HepG2 (cell line): ENCODE measurements around the gene MAP3K3. TPM values are rescaled to one million over a fixed set of nuclear protein-coding genes. Genes with fewer than 3 reads are reported as not detected.

ENCODE experiments used
- MAFK ChIP-seq, 2 experiments: IDR thresholded peaks in 1 of 2; conservative IDR thresholded peaks in 1 of 2; 2 replicates each; pipeline ENCODE4 v1.6.1; 2011; ENCODE audit warnings: improper control_type of control experiment in 2 of 2, low read length in 2 of 2
- MBNL3 ChIP-seq: fragments of 250-450 bp; sonication (Bioruptor Pico); conservative IDR thresholded peaks from 2 replicates; pipeline ENCODE4 v1.8.0; 2022; ENCODE audit warnings: mild to moderate bottlenecking, inconsistent platforms
- PAXIP1 ChIP-seq: sonication (generic); formaldehyde crosslinking; conservative IDR thresholded peaks from 2 replicates; pipeline ENCODE4 v1.4.0; 2020; ENCODE audit warnings: mild to moderate bottlenecking, missing genetic modification reagents, moderate library complexity
- SRSF1 ChIP-seq: fragments of 200-400 bp; formaldehyde crosslinking; optimal IDR thresholded peaks from 2 replicates; pipeline ENCODE3; 2017; ENCODE audit warnings: mild to moderate bottlenecking, low read depth, low read length, moderate library complexity
- THYN1 ChIP-seq: sonication (generic); formaldehyde crosslinking; IDR thresholded peaks from 2 replicates; pipeline ENCODE4 v1.8.1; 2023; ENCODE audit warnings: low read depth, mild to moderate bottlenecking, moderate library complexity, missing genetic modification reagents, borderline replicate concordance
- ZBTB43 ChIP-seq: sonication (generic); formaldehyde crosslinking; conservative IDR thresholded peaks from 2 replicates; pipeline ENCODE4 v1.4.0; 2020; ENCODE audit warnings: missing genetic modification reagents
- ZBTB7B ChIP-seq: sonication (generic); formaldehyde crosslinking; IDR thresholded peaks from 2 replicates; pipeline ENCODE4 v1.4.0; 2020; ENCODE audit warnings: missing genetic modification reagents
- ZNF101 ChIP-seq: sonication (generic); formaldehyde crosslinking; IDR thresholded peaks from 2 replicates; pipeline ENCODE4 v1.4.0; 2020; ENCODE audit warnings: mild to moderate bottlenecking, low read depth, missing genetic modification reagents, borderline replicate concordance
- ZNF503 ChIP-seq: sonication (generic); formaldehyde crosslinking; IDR thresholded peaks from 2 replicates; pipeline ENCODE4 v1.4.0; 2020; ENCODE audit warnings: missing genetic modification reagents
- ZNF746 ChIP-seq: sonication (generic); formaldehyde crosslinking; IDR thresholded peaks from 2 replicates; pipeline ENCODE4 v1.8.0; 2022; ENCODE audit warnings: mild to moderate bottlenecking, missing genetic modification reagents
- ZNF775 ChIP-seq: sonication (generic); formaldehyde crosslinking; IDR thresholded peaks from 2 replicates; pipeline ENCODE4 v1.4.0; 2020; ENCODE audit warnings: missing genetic modification reagents, mild to moderate bottlenecking, moderate library complexity, borderline replicate concordance
- polyA plus RNA-seq, 8 experiments: library from polyadenylated mRNA; depleted of rRNA in 3 of 8; stranded (reverse) in 7 of 8; unstranded in 1 of 8; fragments of >200 nt; fragmentation: Illumina TruSeq in 4 of 8; extraction: Trizol in 4 of 8; gene quantifications; 2 replicates each; pipeline versions ENCODE4 v1.2.1 to v1.2.3, GENCODE V29; 2011 to 2016; ENCODE audit warnings: low read depth in 4 of 8, missing spikeins in 1 of 8, mixed read lengths in 1 of 8; ENCODE audit not compliant: insufficient read depth in 1 of 8
- total RNA-seq, 5 experiments: library from RNA; depleted of rRNA; stranded (reverse); fragments of >200 nt; fragmentation: Illumina TruSeq; extraction: Trizol; gene quantifications; 2 replicates each; pipeline ENCODE4 v1.2.3, GENCODE V29; 2016; ENCODE audit warnings: low read depth in 1 of 5
- TF ChIP-seq, protein P1 (sequence below): sonication (generic); formaldehyde crosslinking; IDR thresholded peaks from one replicate; pipeline ENCODE4 v1.5.1; 2020; ENCODE audit warnings: mild to moderate bottlenecking, missing genetic modification reagents; ENCODE audit errors: not compliant biosample characterization

MAP3K3 gene
- total and polyA plus RNA-seq, 2 of the 13 experiments (the other 11 are each of a cell fraction or from before 2014, with no cell fraction given): 17.7 to 21.8 TPM

DNA sequence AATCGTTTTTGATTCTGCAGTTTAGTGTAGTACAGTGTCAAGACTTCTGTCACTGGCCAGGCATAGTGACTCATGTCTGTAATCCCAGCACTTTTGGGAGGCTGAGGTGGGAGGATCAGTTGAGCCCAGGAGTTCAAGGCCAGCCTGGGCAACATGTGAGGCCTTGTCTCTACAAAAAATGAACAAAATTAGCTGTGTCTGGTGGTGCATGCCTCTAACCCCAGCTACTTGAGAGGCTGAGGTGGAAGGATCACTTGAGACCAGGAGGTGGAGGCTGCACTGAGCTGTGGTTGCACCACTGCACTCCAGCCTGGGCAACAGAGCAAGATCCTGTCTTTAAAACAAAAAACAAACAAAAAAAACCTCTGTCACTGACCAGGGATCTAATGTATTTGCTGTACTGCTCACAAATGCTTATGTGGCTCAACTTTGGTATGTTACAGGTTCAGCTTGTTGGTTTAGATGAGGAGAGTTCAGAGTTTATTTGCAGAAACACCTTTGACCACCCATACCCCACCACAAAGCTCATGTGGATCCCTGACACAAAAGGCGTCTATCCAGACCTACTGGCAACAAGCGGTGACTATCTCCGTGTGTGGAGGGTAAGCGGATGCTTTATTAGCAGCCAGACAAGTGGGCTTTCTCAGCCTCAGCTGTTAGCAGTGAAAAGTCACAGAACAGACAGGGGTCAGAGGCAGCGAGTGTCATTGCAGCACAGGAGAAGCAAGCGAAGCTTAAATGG lies 44.0 kb upstream of the MAP3K3 start (continued):
- TF ChIP-seq PAXIP1 (CRISPR knock-in tag) (peak; percentile 97), ZNF746 (CRISPR knock-in tag) (no peak; the same call in 1 of the 2 replicates), ZBTB43 (CRISPR knock-in tag) (peak; percentile 36; the same call in 1 of the 2 replicates), MAFK (conservative IDR thresholded peaks at IDR 0.05 in 1 of 2, IDR thresholded peaks at IDR 0.05 in 1 of 2; ENCODE audit: low read length in 2 of 2) (peak; percentile 45 to 65; a peak in 3 of 4 replicates), ZNF503 (CRISPR knock-in tag) (peak; percentile 67), MBNL3 (CRISPR knock-in tag) (no peak), ZNF101 (CRISPR knock-in tag) (no peak), THYN1 (CRISPR knock-in tag) (no peak), ZBTB7B (CRISPR knock-in tag) (peak; percentile 99), SRSF1 (no peak), ZNF775 (CRISPR knock-in tag) (no peak)
- TF ChIP-seq, protein P1, sequence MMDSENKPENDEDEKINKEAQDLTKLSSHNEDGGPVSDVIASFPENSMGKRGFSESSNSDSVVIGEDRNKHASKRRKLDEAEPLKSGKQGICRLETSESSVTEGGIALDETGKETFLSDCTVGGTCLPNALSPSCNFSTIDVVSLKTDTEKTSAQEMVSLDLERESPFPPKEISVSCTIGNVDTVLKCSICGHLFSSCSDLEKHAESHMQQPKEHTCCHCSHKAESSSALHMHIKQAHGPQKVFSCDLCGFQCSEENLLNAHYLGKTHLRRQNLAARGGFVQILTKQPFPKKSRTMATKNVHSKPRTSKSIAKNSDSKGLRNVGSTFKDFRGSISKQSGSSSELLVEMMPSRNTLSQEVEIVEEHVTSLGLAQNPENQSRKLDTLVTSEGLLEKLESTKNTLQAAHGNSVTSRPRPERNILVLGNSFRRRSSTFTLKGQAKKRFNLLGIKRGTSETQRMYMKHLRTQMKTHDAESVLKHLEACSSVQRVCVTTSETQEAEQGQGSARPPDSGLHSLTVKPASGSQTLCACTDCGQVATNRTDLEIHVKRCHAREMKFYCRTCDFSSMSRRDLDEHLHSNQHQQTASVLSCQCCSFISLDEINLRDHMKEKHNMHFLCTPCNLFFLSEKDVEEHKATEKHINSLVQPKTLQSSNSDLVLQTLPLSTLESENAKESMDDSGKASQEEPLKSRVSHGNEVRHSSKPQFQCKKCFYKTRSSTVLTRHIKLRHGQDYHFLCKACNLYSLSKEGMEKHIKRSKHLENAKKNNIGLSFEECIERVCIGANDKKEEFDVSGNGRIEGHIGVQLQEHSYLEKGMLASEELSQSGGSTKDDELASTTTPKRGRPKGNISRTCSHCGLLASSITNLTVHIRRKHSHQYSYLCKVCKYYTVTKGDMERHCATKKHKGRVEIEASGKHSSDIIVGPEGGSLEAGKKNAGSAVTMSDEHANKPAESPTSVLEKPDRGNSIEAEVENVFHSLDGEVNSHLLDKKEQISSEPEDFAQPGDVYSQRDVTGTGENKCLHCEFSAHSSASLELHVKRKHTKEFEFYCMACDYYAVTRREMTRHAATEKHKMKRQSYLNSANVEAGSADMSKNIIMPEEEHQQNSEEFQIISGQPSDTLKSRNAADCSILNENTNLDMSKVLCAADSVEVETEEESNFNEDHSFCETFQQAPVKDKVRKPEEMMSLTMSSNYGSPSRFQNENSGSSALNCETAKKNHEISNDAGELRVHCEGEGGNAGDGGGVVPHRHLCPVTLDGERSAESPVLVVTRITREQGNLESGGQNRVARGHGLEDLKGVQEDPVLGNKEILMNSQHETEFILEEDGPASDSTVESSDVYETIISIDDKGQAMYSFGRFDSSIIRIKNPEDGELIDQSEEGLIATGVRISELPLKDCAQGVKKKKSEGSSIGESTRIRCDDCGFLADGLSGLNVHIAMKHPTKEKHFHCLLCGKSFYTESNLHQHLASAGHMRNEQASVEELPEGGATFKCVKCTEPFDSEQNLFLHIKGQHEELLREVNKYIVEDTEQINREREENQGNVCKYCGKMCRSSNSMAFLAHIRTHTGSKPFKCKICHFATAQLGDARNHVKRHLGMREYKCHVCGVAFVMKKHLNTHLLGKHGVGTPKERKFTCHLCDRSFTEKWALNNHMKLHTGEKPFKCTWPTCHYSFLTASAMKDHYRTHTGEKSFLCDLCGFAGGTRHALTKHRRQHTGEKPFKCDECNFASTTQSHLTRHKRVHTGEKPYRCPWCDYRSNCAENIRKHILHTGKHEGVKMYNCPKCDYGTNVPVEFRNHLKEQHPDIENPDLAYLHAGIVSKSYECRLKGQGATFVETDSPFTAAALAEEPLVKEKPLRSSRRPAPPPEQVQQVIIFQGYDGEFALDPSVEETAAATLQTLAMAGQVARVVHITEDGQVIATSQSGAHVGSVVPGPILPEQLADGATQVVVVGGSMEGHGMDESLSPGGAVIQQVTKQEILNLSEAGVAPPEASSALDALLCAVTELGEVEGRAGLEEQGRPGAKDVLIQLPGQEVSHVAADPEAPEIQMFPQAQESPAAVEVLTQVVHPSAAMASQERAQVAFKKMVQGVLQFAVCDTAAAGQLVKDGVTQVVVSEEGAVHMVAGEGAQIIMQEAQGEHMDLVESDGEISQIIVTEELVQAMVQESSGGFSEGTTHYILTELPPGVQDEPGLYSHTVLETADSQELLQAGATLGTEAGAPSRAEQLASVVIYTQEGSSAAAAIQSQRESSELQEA (CRISPR knock-in tag): peak; percentile 88
